Activated CD8-positive, alpha-beta memory T cell treated with anti-CD3 and anti-CD28 coated beads for 4 hours (primary cell): Measurements from ENCODE around the gene ADD1.

Experiments used
- DNase-seq, 2 donors: peaks; one replicate each; pipeline ENCODE4 v3.0.0-alpha.2; 2020; ENCODE audit warnings: low read depth in 2 of 2

Gene ADD1

DNA sequence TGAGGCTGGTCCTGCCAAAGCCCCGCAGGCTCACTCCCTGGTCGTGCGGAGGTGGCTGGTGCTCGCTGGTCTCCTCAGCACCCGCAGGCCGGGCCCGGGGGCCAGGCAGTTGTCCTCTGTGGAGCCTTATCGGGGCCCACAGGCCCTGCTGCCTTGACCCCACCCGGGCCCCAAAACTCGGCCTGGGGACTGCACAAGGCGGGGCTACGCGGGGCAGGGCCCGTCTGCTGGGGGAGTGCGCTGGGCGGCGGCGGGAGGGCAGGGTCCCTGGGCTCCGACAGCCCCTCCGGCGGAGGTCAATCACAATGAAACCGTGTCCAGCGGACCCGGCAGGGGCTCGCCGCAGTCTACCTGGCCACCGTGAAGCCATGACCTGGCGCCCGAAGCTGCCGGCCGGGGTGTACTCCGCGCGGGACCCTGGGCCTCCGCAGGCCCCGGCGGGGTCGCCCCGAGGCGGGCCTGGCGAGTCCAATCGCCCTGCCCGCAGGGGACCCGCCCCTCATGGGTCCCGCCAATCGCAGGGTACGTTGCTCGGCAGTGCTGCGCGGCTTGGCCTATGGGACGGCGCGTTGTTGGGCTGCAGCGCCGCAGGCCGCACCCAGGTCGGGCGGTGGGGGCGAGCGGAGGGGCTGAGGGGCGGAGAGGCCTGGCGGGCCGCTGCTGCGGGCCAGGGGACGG lies at the start of gene ADD1:
ADD1 (plus strand) TSS at position 582 of the 678 bp plus-strand sequence. CDS start 32,072 bp downstream, outside the sequence.
- DNase-seq = peak; percentile 84 to 87

- DNase-seq = no peak
These were observed 49.0 kb upstream of the ADD1 start for GRCh38 chr4:2794486-2795299.

- no peak for DNase-seq
These were observed 48.2 kb upstream of the ADD1 start for GRCh38 chr4:2795300-2795892.

DNA sequence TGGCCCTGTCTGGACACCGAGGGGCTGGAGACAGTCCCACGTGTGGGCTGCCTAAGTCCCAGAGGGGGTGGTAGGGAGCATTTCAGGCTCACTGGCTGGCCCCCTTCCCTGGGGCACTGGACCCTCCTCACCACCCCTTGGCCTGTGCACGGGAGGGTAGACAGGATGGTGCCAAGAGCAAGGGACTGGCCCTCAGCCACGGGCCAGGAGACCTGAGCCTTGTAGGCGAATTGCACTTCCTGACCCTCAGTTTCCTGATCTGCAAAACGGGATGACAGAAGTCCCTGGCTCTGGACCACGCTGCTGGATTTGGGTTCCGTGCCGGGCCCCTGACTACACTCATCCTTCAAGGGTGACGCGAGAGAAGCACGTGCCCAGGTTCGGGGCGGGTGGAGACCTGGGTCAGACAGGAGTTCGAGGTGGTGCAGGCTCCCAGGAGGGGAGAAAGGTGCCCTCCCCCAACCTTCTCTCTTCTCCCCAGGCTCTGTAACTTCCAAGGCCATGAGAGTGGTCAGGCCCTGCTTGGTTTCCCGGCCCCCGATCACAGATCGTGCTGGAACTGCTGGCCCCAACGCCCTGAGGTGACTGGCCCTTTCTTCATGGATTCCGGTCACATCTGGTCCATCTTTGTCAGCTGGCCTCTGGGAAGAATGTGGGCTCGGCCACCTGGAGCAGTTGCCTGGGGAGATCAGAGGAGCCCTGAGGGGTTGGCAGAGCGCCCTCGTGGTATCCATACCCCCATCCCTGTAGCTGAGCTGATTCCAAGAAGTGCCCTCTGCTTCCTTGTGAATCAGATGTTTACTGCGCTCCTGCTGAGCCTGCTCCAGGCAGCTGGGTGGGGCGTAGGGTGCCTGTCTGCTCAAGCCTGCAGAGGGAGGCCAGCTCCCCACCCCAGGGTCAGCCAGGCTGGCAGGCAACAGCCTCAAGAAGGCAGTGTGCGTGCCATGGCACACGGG lies 47.5 kb upstream of the ADD1 start:
- no peak for DNase-seq

- DNase-seq = no peak
These were observed 46.6 kb upstream of the ADD1 start for GRCh38 chr4:2796849-2797544.

GRCh38 chr4:2797545-2798305 lies 45.9 kb upstream of the ADD1 start:
- DNase-seq = peak in 1 of 2 donors; percentile 57

DNA sequence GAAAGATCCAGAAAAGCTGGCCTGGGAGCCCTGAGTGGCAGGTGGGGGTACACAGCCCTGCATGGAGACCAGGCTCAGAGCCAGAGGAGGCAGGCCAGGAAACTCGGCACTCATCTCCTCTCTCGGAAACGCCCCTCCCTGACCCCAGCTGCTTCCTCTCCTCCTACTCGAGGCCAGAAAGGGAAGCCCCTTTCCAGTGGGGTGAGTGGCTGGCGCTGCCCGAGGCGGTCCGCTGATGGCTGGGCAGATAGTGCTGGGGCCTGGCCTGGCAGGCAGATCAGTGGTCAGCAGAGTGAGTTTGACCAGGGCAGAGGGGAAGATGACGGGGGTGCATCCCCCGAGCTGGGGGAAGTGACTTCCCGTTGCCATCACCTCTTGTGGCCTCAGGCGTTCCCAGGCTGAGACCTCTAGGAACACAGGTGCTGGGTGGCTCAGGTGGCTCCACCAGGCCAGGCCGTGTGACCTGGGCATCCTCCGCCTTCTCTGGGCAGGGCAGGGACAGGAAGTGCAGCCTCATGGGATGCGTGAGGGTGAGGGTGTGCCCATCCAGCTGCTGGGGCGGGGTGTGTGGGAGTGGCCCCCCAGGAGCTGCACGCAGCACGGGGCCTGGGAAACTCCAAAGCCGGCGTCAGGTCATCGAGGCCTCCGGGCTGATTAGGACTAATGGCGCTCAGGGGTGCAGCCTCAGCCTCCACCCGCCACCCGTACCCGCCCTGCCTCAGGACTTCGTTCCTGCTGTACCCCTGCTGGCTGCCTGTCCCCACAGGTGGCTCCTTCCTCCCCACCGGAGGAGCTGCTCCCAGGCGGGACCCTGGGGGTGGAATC lies 45.0 kb upstream of the ADD1 start:
- DNase-seq = no peak

- DNase-seq = no peak
These were observed 44.3 kb upstream of the ADD1 start for GRCh38 chr4:2799224-2799911.

- DNase-seq = no peak
These were observed 43.5 kb upstream of the ADD1 start for GRCh38 chr4:2799971-2800690.

GRCh38 chr4:2800691-2801596 lies 42.7 kb upstream of the ADD1 start:
- no peak for DNase-seq

DNA sequence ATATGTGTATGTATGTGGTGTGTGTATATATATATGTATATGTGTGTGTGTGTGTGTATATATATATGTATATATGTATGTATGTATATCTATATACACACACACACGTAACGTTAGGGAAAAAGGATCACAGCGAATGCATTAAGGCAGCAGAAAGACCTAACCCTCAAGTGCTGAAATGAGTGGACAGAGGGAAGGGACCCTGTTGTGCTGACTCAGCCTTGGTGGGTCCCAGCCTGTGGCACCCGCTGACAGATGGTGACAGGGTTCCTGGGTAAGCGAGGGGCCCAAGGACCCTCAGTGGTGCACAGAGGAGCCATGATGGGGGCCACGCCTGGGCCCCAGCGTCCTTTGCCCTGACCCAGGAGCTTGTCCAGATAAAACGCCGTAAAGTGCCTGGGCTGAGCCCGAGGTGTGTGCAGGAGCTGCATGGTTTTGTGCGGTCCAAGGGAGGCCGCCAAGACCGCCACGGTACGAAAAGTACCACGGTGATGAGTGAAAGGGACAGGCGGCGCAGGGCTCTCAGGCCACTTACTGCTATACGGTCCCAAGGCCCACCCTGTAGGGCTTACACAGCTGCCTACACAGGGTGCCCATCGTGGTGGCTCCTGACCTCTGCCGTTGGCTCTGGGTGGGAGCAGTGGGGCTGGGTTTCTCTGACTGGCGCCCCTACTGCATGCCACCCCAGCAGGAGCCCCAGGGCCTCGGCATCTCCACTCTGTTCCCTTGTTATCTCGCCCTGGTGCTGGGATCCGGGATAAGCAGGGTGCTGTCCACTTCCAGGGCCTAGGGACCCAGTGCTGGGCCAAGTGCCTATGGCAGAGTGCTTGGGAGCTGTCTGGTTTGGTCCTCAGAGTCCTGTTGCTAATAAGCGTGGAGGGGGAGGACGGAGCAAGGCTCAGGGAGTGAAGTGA lies 40.8 kb upstream of the ADD1 start:
- no peak for DNase-seq

DNA sequence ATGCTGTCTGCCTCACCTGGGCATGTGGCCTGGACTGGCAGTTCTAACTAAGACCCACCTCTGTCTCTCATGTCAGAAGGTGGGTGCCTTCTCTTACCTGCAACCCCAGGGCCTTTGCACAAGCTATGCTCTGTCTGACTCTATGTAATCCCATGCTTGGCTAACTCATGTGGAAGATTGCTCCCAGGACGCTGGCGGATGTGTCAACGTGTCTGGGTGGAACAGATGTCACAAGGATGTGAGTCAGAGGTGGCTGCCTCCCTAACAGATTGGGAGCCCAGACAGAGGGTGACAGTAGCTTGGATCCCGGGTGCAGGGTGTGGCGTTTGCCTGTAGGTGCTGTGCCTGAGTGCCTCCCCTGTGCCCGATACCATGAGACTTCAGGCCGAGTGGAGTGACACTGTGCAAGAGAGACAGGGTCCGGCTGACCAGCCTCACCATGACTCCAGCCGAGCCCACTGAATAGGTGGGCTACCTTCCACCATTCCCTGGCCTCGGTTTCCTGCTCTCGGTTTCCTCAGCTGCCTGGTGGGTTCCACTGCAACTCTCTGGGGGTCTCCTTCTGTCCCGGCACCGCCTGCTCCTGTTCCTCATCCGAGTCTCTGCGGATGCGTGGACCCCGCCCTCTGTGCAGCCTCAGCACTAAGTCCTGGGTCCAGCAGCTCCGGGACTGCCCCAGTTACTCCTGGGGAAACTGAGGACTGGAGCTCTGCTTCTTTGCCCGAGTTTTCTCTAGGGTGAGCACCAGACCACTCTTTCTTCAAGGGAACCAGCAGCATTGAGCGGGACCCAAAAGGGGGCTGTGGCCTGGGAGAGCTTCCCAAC lies 39.8 kb upstream of the ADD1 start:
- no peak for DNase-seq

DNA sequence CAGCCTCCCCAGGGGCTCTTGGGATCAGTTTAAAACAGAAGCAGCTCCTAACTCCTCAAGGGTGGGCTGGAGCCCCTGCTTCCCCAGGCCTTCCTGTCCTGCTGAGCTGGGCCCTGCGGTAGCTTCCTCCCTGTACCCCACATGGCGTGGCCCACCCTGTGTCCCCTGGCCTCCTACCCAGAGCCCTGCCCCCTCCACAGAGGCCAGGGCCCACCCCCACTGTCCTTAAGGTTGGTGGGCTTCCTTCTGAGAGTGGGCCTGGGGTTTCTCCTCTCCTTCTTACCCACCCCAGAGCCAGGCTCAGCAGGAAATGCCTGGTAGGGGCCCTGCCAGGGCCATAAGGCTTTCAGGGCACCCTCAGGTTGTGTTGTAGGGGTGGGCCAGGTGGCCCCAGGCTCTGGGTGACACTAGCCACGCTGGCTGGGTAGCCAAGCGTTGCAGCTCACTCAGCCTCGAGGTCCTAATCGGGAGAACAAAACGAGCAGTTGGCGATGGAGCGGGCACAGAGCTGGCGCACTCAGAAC lies 39.1 kb upstream of the ADD1 start:
- DNase-seq = no peak

GRCh38 chr4:2804973-2805501 lies 38.6 kb upstream of the ADD1 start:
- no peak for DNase-seq
